GM18907 (cell line): ENCODE data around the gene LSM14B.
A peak's percentile ranks its signal among the peaks of the same experiment; 100 is the strongest.

Experiments
- ATAC-seq: cut with Tn5 transposase; IDR thresholded peaks from one replicate; pipeline ENCODE4 v1.9.1; 2021; ENCODE audit warnings: mild to moderate bottlenecking, moderate library complexity; ENCODE audit not compliant: unreplicated experiment

LSM14B gene

DNA sequence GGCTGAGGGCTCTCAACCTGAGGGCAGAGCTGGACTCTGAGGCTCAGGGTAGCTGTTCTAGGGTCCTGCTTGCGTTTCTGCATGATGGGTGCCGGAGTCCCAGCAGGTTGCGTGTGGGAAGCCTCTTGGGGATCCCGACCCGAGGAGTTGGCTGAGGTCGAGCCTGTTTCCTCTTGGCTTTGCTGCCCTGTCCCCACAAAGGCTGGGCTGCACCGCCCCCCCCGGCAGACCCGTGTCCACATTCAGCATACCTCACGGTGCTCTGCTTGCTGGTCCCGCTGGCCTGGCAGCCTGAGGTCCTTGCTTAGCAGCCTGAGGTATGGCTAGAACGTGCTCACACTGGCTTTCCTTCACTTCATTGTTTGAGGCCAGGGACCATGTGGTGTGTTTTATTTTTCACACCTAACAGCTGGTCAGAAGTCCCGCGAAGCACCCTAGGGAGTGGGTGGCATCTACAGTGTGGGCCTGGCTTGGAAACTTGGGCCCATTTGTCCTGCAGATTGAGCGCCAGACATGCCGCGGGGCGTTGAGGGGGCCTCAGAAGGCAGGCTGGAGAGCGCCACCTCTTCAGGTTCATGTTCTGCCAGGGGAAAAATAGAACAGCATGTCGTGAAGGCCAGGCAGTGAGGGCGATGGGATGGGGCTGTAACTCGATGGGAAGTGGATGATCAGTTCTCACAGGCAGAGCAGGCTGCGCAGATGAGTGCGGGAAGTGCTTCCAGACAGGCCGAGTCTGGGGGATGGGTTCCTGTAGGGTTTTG, 9.5 kb downstream of the LSM14B start:
- no peak for ATAC-seq

DNA sequence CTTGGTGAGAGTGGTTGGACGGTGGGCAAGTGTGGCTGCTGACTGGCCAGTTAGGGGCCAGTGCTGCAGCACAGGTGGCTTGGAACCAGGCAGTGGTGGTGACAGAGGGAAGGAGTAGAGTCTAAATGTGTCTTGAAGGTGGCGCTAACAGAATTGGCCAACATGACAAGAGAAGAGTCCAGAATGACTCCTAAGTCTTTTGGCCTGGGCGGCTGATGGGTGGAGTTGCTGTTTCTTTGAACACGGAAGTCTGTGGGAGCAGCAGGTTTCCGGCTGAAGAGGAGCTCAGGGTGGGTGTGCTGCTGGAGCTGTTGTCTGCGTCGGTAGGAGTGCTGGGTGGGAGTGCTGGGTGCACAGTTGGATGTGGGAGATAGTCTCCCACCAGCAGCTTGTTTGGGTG, 10.1 kb downstream of the LSM14B start:
- no peak for ATAC-seq

DNA sequence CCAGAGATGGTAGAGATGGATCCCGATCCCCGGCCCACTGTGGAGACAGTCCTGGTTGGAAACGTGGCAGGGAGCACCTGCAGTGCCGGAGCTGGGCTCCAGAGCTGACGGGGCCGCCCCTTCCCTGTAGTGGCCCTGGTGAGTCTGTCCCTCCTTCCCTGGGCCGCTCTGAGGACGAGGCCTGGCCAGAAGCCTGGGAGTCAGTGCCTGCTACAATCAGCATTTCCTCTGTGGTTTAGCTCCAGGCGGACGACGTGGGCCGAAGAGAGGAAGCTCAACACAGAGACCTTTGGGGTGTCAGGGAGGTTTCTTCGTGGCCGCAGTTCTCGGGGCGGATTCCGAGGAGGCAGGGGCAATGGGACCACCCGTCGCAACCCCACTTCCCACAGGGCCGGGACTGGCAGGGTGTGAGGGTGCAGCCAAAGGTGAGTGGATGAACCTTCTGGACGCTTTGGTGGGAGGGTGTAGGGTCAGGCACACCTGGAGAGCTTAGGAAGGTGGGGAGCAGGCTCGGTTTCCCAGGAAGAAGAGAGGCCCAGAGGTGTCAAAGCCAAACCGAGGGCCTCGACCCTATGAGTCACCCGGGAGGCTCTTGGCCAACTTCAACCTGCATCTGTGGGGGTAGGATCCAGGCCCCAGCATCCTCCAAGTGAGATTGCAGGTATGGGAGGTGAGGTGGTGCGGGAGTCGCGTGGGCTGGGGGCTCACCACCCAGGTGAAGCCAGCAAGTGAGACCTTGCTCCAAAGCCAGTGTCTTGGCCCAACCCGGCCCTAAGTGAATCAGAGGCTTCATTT, 11.0 kb downstream of the LSM14B start:
- no peak for ATAC-seq

DNA sequence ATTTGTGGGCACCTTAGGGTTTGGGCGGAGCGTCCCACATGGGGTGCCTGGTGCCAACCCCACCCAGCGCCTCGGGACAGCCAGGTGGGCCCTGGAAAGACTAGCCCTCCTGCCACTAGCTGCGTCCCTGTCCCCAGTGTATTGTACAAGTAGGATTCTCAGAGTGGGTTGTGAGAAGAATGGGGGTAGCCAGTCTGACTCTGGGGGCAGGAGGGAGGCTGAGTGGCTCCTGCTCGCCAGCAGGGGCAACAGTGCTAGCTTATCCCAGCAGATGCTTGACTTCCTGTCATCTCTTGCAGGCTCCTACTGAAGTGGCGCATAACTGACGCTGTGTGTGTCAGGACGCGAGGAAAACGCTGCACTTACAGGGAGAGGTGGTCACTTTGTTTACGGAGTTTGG, 11.6 kb downstream of the LSM14B start:
- ATAC-seq: no peak

DNA sequence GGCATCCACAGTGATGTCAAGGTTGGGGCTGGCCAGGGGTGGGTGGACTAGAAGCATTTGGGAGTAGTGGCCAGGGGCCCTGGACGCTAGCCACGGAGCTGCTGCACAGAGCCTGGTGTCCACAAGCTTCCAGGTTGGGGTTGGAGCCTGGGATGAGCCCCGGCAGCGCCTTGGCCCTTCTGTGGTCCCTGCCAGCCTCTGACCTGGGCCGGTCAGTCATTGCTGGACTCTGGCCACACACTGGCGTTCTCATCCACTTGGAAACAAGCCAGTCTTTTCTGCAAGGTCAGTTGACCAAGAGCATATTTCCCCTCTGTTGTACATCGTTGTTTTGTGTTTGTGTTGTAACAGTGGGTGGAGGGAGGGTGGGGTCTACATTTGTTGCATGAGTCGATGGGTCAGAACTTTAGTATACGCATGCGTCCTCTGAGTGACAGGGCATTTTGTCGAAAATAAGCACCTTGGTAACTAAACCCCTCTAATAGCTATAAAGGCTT, 12.5 kb downstream of the LSM14B start:
- no peak for ATAC-seq

DNA sequence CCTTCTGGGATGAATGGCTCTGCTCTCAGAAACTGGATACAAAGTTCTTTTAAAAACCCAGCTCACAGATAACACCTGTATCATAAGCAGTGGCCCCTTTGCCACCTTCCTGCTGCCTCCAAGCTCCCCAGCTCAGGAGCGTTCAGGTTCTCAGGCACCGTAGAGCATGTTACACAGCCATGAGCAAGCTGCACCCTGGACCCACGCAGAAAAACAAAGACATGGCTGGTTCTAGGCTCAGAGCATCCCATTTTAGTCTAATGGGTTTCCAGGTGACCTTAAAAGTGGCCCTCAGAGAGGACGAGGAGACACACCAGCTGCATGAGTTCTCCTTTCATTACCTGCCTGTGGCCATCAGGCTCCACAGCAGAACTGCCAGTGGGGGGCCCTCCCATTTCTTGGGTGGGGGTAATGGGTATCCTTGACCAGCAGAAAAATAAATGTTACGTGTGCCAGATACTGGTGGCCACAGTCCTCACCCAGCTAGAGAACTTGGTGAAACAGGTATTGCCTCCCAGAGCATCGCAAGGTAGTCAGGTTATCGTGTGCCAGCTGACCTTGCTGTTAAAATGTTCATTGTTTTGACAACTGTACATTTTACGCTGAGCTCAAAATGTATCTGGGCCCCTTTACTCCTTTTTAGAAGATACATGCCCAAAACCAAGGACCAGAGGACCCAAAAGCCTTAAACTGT, 13.4 kb downstream of the LSM14B start:
- ATAC-seq: no peak

DNA sequence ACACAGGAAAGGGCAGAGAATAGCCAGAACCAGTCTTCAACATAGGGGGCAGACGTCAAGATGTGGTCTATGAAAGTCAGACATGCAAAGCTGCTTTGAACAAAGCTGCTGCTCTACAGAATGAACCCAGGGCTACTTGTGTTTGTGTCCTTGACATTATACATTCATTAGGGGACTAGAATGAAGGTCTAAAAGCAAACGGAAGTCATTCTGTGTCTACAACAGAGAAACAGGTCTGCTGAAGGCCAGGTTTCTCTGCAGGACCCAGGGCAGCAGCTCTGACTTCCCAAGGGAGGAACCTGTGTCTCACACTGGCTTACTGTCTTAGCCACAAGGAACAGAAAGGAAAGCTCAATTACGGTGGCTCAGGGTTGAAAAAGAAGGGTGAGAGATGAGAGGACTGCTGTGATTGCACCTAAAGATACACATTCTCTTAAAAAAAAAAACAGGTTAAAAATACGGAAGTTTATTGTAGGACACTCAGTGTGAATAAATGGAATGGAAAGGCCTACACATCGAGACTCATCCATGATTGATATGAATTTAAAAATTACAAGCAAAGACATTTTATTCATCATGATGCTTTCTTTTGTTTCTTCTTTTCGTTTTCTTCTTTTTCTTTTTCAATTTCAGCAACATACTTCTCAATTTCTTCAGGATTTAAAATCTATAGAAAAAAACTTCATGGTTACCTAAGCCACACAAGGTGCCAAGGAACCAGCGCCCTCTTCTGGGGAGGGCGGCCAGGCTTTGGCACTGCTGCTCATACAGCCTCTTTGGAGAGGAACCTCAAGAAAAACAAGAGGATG, 14.2 kb downstream of the LSM14B start:
- ATAC-seq: no peak

DNA sequence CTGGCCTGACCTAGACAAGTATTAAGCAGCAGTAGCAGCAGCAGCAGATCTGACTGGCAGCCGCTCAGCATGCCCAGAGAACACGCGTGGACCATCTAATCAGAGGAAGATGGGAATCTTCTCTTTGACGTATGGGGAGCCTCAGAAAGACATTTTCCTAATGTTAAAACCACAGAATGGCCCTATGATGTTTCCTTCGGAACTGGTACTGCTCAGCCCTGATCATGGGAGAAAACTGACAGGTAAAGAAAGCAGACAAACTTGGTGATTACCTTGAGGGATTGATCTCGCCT, 14.8 kb downstream of the LSM14B start:
- no peak for ATAC-seq

DNA sequence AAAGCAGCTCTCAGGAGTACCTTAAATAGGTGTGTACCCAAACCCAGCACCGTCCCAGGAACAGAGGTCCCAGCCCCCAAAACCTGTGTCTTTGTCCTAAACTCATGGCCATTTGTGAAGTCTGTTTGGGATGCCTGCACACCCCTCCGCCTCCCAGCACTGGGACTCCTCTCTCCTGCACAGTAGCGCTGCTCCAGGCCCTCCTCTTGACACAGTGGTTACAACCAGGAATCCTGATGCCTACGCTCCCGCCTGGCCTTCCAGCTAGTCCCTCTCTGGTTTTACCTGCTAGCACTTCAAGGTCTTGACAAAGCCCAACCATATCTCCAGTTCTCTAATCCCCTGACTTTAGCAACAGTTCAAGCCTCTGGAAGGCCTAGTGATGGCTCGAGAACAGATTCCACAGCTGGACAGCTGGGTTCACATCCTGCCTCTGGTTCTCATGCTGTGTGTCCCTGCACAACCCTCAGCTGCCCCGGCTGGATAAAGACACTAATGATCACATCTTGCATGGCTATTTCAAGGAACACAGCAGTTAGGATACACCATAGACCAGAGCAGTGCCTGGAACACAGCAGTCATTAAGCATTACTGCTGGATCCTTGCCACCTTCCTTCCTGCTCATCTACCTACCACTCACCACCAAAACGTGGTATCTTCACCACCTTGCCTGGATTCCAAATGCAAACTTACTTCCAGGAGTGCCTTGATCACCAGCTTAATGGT, 15.4 kb downstream of the LSM14B start:
- no peak for ATAC-seq

DNA sequence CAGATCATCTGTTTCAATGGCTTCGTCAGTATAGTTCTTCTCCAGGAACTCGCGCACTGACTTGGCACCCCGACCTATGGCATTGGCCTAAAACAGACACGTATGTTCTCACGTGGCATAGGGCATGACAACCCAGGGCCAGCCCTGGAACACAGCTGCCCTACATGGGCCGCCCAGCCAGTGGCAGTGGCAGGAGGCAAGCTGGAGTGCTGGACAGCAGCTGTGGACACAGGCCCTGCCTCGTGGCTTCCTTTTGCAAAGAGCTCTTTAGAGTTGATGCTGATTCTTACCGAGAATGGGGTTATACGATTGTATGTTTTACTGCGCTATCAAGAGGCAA, 15.9 kb downstream of the LSM14B start:
- no peak for ATAC-seq

DNA sequence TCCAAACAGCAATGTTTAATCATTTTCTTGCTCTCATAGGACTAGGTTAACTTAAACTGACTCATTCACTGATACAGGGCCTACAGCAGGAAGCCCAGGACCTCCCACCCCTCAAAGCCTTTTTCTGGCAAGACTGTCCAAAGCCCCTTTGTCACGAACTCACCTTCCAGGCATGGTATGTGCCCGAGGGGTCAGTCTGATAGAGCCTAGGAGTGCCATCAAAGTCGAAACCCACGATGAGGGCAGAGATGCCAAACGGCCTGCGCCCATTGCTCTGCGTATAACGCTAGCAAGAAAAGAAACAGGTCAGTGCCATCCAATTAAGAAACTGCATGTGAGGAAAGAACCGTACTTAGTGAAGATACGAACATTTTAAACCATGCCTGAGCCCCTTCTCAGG, 16.6 kb downstream of the LSM14B start:
- ATAC-seq: no peak

DNA sequence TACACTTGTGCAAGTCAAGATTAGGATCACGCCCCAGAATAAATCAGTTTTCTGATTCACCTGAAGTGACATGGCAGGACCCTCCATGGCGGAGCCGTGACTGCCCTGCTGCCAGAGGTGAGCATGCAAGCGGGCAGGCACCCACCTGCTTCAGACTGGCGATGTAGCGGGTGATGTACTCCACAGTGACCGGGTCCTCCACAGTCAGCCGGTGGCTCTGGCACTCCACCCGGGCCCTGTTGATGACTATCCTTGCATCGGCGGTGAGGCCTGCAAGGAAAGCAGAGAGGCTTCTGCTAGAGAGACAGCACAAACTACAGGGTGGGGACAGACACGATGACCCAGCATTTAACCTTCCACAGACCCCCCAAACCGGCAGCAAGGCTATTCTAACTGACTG, 17.4 kb downstream of the LSM14B start:
- no peak for ATAC-seq

DNA sequence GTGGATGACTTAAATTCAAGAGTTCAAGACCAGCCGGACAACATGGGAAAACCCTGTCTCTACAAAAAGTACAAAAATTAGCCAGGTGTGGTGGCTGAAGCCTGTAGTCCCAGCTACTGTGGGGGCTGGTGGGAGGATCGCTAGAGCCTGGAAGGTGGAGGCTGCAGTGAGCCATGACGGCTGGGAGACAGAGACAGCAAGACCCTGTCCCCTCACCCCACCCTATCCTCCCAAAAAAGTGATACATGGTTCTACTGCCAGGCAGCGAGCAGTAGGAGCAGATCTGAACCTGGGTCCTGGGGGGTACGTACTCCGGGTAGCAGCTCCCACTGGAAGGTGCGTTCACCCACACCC, 18.7 kb downstream of the LSM14B start:
- no peak for ATAC-seq

DNA sequence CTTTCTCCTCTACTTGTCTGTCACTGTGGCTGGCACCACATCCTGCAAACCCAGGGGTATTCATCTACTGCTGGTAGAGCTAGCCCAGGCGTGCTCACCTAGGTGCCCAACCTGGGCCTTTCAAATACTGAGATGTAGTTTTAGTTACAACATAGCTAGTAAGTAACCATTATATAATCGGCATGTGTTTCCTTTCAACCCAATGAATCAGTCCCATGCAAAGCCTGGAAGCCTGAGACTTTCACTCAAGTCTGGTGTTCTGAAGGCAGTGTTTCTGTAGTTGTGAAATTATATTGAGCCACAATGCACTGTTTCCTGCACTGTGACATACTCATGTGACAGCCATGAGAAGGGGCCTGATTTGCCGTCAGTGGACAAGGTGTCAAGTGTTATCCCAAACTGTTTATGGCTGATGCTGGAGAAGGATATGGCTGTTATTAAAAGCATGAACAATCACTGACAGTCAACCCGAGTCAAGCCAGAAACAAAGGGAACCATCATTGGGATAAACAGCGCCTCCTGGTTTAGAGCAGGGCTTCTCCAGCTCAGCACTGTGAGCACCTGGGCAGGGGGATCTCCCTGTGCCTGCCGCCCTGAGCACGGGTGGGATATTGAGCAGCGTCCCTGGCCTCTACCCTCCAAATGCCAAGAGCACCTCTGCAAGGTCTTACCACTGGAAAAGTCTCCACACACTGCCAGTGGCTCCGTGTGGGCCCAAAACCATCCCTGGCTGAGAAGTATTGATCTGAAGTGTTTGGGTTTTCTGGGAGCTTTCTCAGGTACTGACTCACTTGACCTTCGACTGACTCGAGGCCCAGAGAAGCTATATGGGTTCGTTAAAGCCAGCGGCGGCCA, 19.3 kb downstream of the LSM14B start:
- no peak for ATAC-seq

DNA sequence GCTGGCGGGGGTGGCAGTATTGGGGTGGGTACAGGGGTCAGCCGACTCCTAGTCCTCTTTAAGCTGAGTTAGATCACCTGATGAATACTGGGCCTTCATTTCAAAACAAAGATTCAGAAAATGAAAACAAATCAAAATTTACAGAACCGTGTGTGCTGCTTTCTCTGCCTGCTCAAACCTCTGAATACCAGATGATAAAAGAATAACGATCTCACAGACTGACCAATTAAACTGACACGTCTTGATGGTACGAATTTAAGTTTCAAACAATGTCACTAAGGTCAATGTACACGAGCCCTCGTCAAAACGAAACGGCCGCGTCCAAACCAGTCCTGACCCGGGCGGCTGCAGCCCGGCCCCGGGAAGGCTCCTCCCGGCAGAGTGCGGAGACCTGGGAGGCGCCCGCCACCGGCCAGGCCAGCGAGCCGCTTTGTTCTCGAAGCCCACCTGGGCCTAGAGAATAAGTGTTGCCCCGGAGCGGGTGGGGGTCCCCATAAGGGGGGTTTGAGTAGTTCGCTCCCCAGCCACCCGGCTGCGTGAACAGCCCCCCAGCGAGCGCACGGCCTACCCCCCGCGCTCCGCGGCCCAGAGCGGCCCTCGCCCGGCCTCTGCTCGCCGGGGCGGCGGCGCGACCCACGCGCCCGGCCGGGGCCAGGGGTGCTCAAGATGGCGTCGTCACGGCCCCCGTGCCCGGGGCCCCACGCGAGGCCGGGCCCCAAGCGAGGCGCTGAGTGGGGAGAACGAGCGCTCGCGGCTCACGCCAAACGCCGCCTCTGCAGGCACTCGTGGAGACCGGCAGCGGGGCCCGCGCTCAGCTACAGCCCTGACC, 20.2 kb downstream of the LSM14B start:
- peak; percentile 28 for ATAC-seq

DNA sequence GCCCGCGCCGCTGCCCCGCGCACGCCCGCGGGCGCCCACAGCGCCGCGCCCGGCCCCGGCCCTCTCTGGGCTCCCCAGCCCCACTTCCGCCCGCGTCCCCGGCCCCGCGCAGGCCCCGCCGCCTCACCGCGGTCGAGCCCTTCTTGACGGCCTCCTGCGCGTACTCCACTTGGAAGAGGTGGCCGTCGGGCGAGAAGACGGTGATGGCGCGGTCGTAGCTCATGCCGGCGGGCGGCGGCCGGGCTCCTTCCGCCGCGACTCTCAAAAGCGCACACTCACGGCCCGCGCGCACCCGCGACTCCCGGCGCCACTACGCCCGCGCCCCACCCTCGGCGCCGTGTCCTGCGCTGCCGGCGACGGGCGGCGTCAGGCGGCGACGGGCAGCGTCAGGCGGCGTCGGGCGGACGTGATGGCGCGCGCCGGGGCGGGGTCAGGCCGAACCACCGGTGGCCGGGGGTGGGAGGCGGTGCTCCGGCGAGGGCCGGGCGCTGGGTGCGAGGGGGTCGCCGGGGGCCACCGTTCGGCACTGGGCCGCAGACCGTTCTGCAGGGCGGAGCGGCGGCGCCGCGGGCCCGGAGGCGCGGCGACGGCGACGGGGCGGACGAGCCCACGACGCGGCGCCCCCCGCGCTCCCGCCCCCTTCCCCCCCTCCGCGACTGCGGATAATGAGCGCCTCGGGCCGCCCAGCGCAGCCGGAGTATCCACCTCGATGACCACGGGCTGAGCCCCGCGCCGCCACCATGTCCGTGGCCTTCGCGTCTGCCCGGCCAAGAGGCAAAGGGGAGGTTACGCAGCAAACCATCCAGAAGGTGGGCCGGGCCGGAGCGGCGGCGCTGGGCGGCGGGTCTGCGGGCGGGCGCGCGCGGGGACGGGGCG, 21.0 kb downstream of the LSM14B start, which contains the start of the genes PSMA7 and SS18L1:
PSMA7 (minus strand) TSS at position 314 of the 876 bp plus-strand sequence; CDS start at position 223, 91 bp downstream.
SS18L1 (plus strand) TSS at position 689 of the 876 bp plus-strand sequence; CDS start at position 741, 52 bp downstream.
- ATAC-seq: peak; percentile 75
